GM21825 (cell line): ENCODE data around the gene SIRPA.
A peak's percentile ranks its signal among the peaks of the same experiment; 100 is the strongest.

Experiments
- ATAC-seq: cut with Tn5 transposase; IDR thresholded peaks from one replicate; pipeline ENCODE4 v1.9.1; 2021; ENCODE audit warnings: mild to moderate bottlenecking, moderate library complexity; ENCODE audit not compliant: unreplicated experiment

SIRPA gene

GRCh38 chr20:1885940-1886693, 9.1 kb upstream of the SIRPA start:
- no peak for ATAC-seq

- ATAC-seq: no peak
Observed at GRCh38 chr20:1887321-1887720, 7.9 kb upstream of the SIRPA start.

GRCh38 chr20:1887756-1888155, 7.5 kb upstream of the SIRPA start:
- ATAC-seq: no peak

- ATAC-seq: no peak
Observed at GRCh38 chr20:1888796-1889463, 6.3 kb upstream of the SIRPA start.

- ATAC-seq: no peak
Observed at GRCh38 chr20:1890469-1891262, 4.5 kb upstream of the SIRPA start.

GRCh38 chr20:1891263-1892118, 3.7 kb upstream of the SIRPA start:
- ATAC-seq: no peak

GRCh38 chr20:1892119-1892385, 3.2 kb upstream of the SIRPA start:
- no peak for ATAC-seq

- no peak for ATAC-seq
Observed at GRCh38 chr20:1893721-1894470, 1.3 kb upstream of the SIRPA start.

- ATAC-seq: no peak
Observed at GRCh38 chr20:1894471-1894950, 696 bp upstream of the SIRPA start.

- no peak for ATAC-seq
Observed at GRCh38 chr20:1895674-1896483, 672 bp downstream of the SIRPA start.

GRCh38 chr20:1896484-1897258, 1.5 kb downstream of the SIRPA start:
- ATAC-seq: no peak

- no peak for ATAC-seq
Observed at GRCh38 chr20:1897541-1897940, 2.3 kb downstream of the SIRPA start.

GRCh38 chr20:1897965-1898464, 2.8 kb downstream of the SIRPA start:
- ATAC-seq: peak; percentile 59

GRCh38 chr20:1898482-1899240, 3.5 kb downstream of the SIRPA start:
- ATAC-seq: no peak

GRCh38 chr20:1899241-1899525, 4.0 kb downstream of the SIRPA start:
- ATAC-seq: no peak

GRCh38 chr20:1900321-1900801, 5.2 kb downstream of the SIRPA start:
- ATAC-seq: no peak

GRCh38 chr20:1901704-1902103, 6.5 kb downstream of the SIRPA start:
- ATAC-seq: no peak

- no peak for ATAC-seq
Observed at GRCh38 chr20:1902188-1902587, 7.0 kb downstream of the SIRPA start.
